H1 (cell line): ENCODE results near the gene NT5M. TPM values are rescaled to one million over a fixed set of nuclear protein-coding genes. Genes with fewer than 3 reads are reported as not detected.

Experiments
- CTCF ChIA-PET: fragments of 300-600 bp; sonication (Branson Sonifier 250); formaldehyde crosslinking; loops from one replicate; lab custom pipeline; 2021; ENCODE audit not compliant: partially characterized antibody; lab: Charles Lee
- POLR2A ChIA-PET: fragments of 300-600 bp; sonication (Branson Sonifier 250); formaldehyde crosslinking; loops from one replicate; lab custom pipeline; 2021; ENCODE audit warnings: inconsistent platforms; ENCODE audit not compliant: partially characterized antibody; lab: Charles Lee
- DNase-seq, 2 experiments: peaks; one replicate each; pipeline versions ENCODE4 v3.0.0 to v3.0.0-alpha.2; 2010 to 2022; ENCODE audit warnings: low spot score in 2 of 2, low read depth in 1 of 2, mixed read lengths in 1 of 2
- FAIRE-seq: peaks from 2 replicates; lab custom pipeline; 2011; peaks lifted over from hg19 to GRCh38; lab: Jason Lieb, UNC
- H2AFZ ChIP-seq: 2 replicates; pipeline ENCODE4 v1.8.1; 2012; ENCODE audit warnings: low read length, inconsistent platforms
- H2AK5ac ChIP-seq: 2 replicates; pipeline ENCODE4 v1.6.1; 2013; ENCODE audit warnings: low read depth, low read length
- H2BK120ac ChIP-seq: replicated peaks from 2 replicates; pipeline ENCODE3; 2013; ENCODE audit warnings: low read depth, low read length, inconsistent platforms
- H2BK12ac ChIP-seq: 2 replicates; pipeline ENCODE4 v1.6.1; 2013; ENCODE audit warnings: low read depth, low read length
- H2BK15ac ChIP-seq: 2 replicates; pipeline ENCODE4 v1.6.1; 2013; ENCODE audit warnings: low read length
- H2BK20ac ChIP-seq: 2 replicates; pipeline ENCODE4 v1.6.1; 2013; ENCODE audit warnings: low read length
- H2BK5ac ChIP-seq: 2 replicates; pipeline ENCODE4 v1.6.1; 2013; ENCODE audit warnings: low read depth, low read length
- H3K14ac ChIP-seq: 2 replicates; pipeline ENCODE4 v1.6.1; 2013; ENCODE audit warnings: inconsistent platforms; ENCODE audit not compliant: insufficient read length
- H3K18ac ChIP-seq: 2 replicates; pipeline ENCODE4 v1.6.1; 2013; ENCODE audit warnings: low read length; ENCODE audit errors: extremely low read depth
- H3K23ac ChIP-seq: 2 replicates; pipeline ENCODE4 v1.6.1; 2013; ENCODE audit warnings: inconsistent platforms; ENCODE audit not compliant: insufficient read length
- H3K23me2 ChIP-seq: 2 replicates; pipeline ENCODE4 v1.6.1; 2013; ENCODE audit warnings: low read depth, low read length
- H3K27ac ChIP-seq: 2 replicates; pipeline ENCODE4 v1.6.1; 2011; ENCODE audit warnings: low read depth, low read length, inconsistent platforms
- H3K27me3 ChIP-seq, 4 experiments: replicated peaks in 1 of 4; 1 replicate in 1 of 4; 2 replicates in 3 of 4; pipeline versions ENCODE4 v1.6.1 to v1.8.1; 2011 to 2013; ENCODE audit warnings: low read length in 3 of 4, mild to moderate bottlenecking in 3 of 4, inconsistent platforms in 2 of 4, mixed read lengths in 2 of 4, moderate library complexity in 1 of 4; ENCODE audit not compliant: control insufficient read depth in 3 of 4, insufficient read depth in 3 of 4; ENCODE audit errors: extremely low read depth in 1 of 4
- H3K36me3 ChIP-seq, 4 experiments: 2 replicates each; pipeline versions ENCODE4 v1.6.1 to v1.8.1; 2011 to 2013; ENCODE audit warnings: mild to moderate bottlenecking in 4 of 4, low read length in 3 of 4, moderate library complexity in 2 of 4, control low read depth in 1 of 4, inconsistent platforms in 1 of 4; ENCODE audit not compliant: insufficient read depth in 4 of 4, control insufficient read depth in 2 of 4
- H3K4ac ChIP-seq: replicated peaks from 2 replicates; pipeline ENCODE3; 2013; ENCODE audit warnings: low read length, low read depth, mixed read lengths, inconsistent platforms; ENCODE audit not compliant: insufficient read length
- H3K4me1 ChIP-seq, 4 experiments: replicated peaks in 1 of 4; 1 replicate in 1 of 4; 2 replicates in 3 of 4; pipeline versions ENCODE4 v1.6.1 to v1.8.1; 2011 to 2013; ENCODE audit warnings: low read length in 3 of 4, inconsistent platforms in 2 of 4, mixed read lengths in 1 of 4; ENCODE audit not compliant: insufficient read depth in 4 of 4, control insufficient read depth in 3 of 4
- H3K4me2 ChIP-seq, 2 experiments: 2 replicates each; pipeline versions ENCODE4 v1.6.1 to v1.8.1; 2011 to 2013; ENCODE audit warnings: low read depth in 2 of 2, low read length in 2 of 2, control low read depth in 1 of 2, inconsistent platforms in 1 of 2, mild to moderate bottlenecking in 1 of 2; ENCODE audit not compliant: insufficient read depth in 1 of 2
- H3K4me3 ChIP-seq, 4 experiments: fragments of 200-600, 300-600 bp in 1 of 4; sonication (generic), shearing (Covaris generic), sonication (Bioruptor Twin) in 1 of 4; 2 replicates each; pipeline versions ENCODE4 v1.5.1 to v1.8.1; 2011 to 2016; ENCODE audit warnings: low read length in 4 of 4, low read depth in 3 of 4, control low read depth in 2 of 4, inconsistent platforms in 2 of 4, mild to moderate bottlenecking in 2 of 4, mixed read lengths in 1 of 4, moderate library complexity in 1 of 4; ENCODE audit not compliant: insufficient read depth in 2 of 4; ENCODE audit errors: extremely low read depth in 1 of 4
- H3K56ac ChIP-seq: replicated peaks from 2 replicates; pipeline ENCODE3; 2013; ENCODE audit warnings: low read depth, mild to moderate bottlenecking, mixed read lengths, low read length, inconsistent platforms; ENCODE audit not compliant: insufficient read length
- H3K79me1 ChIP-seq: 2 replicates; pipeline ENCODE4 v1.6.1; 2013; ENCODE audit warnings: low read depth, low read length, control low read depth
- H3K79me2 ChIP-seq, 2 experiments: 2 replicates each; pipeline versions ENCODE4 v1.6.1 to v1.8.1; 2012 to 2013; ENCODE audit warnings: low read length in 2 of 2, mild to moderate bottlenecking in 2 of 2, inconsistent platforms in 1 of 2; ENCODE audit not compliant: insufficient read depth in 2 of 2, control insufficient read depth in 1 of 2
- H3K9ac ChIP-seq, 4 experiments: replicated peaks in 1 of 4; 1 replicate in 1 of 4; 2 replicates in 3 of 4; pipeline versions ENCODE4 v1.6.1 to v1.8.1; 2011 to 2013; ENCODE audit warnings: low read depth in 3 of 4, low read length in 3 of 4, control low read depth in 2 of 4, mild to moderate bottlenecking in 2 of 4, moderate library complexity in 2 of 4, inconsistent platforms in 1 of 4; ENCODE audit errors: extremely low read depth in 1 of 4
- H3K9me3 ChIP-seq, 2 experiments: 2 replicates each; pipeline versions ENCODE4 v1.6.1 to v1.8.1; 2012 to 2013; ENCODE audit warnings: mild to moderate bottlenecking in 2 of 2, moderate library complexity in 2 of 2, control low read depth in 1 of 2, inconsistent platforms in 1 of 2, low read depth in 1 of 2, low read length in 1 of 2, mixed read lengths in 1 of 2; ENCODE audit not compliant: insufficient read depth in 2 of 2
- H4K20me1 ChIP-seq, 2 experiments: replicated peaks in 1 of 2; 2 replicates each; pipeline versions ENCODE3 to v1.8.1; 2011 to 2013; ENCODE audit warnings: inconsistent platforms in 2 of 2, low read length in 2 of 2, mild to moderate bottlenecking in 1 of 2; ENCODE audit not compliant: insufficient read depth in 2 of 2, control insufficient read depth in 1 of 2
- H4K5ac ChIP-seq: 2 replicates; pipeline ENCODE4 v1.6.1; 2013; ENCODE audit warnings: low read length, low read depth, mixed read lengths, inconsistent platforms; ENCODE audit not compliant: insufficient read length
- H4K8ac ChIP-seq: 2 replicates; pipeline ENCODE4 v1.8.0; 2013; ENCODE audit warnings: mild to moderate bottlenecking, moderate library complexity, low read length, inconsistent platforms; ENCODE audit not compliant: insufficient read depth; ENCODE audit errors: extremely low read depth
- H4K91ac ChIP-seq: replicated peaks from 2 replicates; pipeline ENCODE3; 2013; ENCODE audit warnings: low read length, mixed read lengths, inconsistent platforms; ENCODE audit not compliant: insufficient read length
- ASH2L ChIP-seq: fragments of 200-600, 300-600 bp; sonication (generic); IDR thresholded peaks from one replicate; pipeline ENCODE4 v1.7.1; 2017; ENCODE audit warnings: low read length
- CBX8 ChIP-seq: fragments of 300-800, 300-1000 bp; sonication (generic); IDR thresholded peaks from 2 replicates; pipeline ENCODE4 v1.7.1; 2016; ENCODE audit warnings: low read depth, low read length, borderline replicate concordance
- RBBP5 ChIP-seq: IDR thresholded peaks from 2 replicates; pipeline ENCODE4 v1.7.1; 2012; ENCODE audit warnings: low read depth, mild to moderate bottlenecking, inconsistent platforms, low read length, moderate library complexity, borderline replicate concordance
- SP4 ChIP-seq: IDR thresholded peaks from 2 replicates; pipeline ENCODE4 v1.6.1; 2012; ENCODE audit warnings: low read length, inconsistent platforms
- WGBS, 2 experiments: shearing (Covaris generic) in 1 of 2; methylation state at CpG; one replicate each; pipeline versions ENCODE4 v1.1.6 to v1.1.7; 2013 to 2015; ENCODE audit warnings: low lambda C conversion rate in 2 of 2, mixed read lengths in 2 of 2, inconsistent platforms in 1 of 2, low coverage in 1 of 2, missing lambda C conversion rate in 1 of 2; ENCODE audit not compliant: insufficient replicate concordance in 2 of 2, insufficient coverage in 1 of 2, insufficient read length in 1 of 2; ENCODE audit errors: extremely low coverage in 1 of 2, missing lambda C conversion rate in 1 of 2; 5-methylcytosine and 5-hydroxymethylcytosine counted together
- polyA plus RNA-seq, 7 experiments: library from polyadenylated mRNA; depleted of rRNA in 3 of 7; stranded (reverse) in 5 of 7; unstranded in 2 of 7; fragments of >200 nt in 5 of 7; fragments of 200-250 nt in 2 of 7; gene quantifications; 1 replicate in 5 of 7; 2 replicates in 1 of 7; 4 replicates in 1 of 7; pipeline versions ENCODE4 v1.2.1 to v1.2.3, GENCODE V29; 2011 to 2013; ENCODE audit warnings: missing spikeins in 2 of 7, mixed read lengths in 2 of 7
- total RNA-seq: library from RNA; stranded (reverse); fragmentation: NEBNext Ultra II Directional; extraction: Animal tissue kit (Norgen Biotek cat#: 25700); gene quantifications from 2 replicates; pipeline ENCODE4 v1.2.1, GENCODE V29; 2021

Gene NT5M
- total and polyA plus RNA-seq, 2 of the 8 experiments (the other 6 are each of a cell fraction or from before 2014, with no cell fraction given), result 7.6 to 18.2 TPM

DNA sequence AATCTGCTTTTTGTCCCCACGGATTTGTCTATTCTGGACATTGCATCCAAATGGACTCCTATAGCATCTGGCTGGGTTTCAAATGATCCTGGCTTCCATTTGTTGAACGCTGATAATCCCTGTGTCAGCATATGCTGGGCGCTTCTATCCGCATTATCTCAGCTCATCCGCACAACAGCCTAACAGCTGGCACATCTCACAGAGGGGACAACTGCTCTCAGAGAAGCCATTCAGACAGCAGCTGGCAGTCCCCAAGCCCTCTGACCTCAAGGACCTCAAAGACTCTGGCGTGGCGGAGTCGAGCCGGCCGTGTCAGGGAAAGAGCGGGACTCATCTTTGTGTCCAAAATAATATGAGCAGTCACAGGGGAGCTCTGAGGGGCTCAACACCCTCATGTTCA, 82.3 kb downstream of the NT5M start:
- CTCF ChIA-PET, result interaction anchor here (0.6 to 1.2 kb wide), 8 partner anchors 8 to 561 kb away, joined by 3 to 5 read pairs (median 3); no protein-coding TSS in a partner anchor
- no peak for DNase-seq
- no peak overlapping the region for H3K4ac ChIP-seq
- H3K14ac ChIP-seq, result no peak overlapping the region
- H3K4me3 ChIP-seq, result no peak overlapping the region
- H3K18ac ChIP-seq, result no peak overlapping the region
- H3K23ac ChIP-seq, result no peak overlapping the region
- no peak overlapping the region for H2BK120ac ChIP-seq
- no peak overlapping the region for H2BK15ac ChIP-seq
- no peak overlapping the region for H4K91ac ChIP-seq
- no peak overlapping the region for H2AK5ac ChIP-seq
- H3K9ac ChIP-seq, result no peak overlapping the region
- H4K5ac ChIP-seq, result no peak overlapping the region
- no peaks in the 10 kb centered on the region for H3K79me2 ChIP-seq
- peaks cover 0 to 2% of the 10 kb centered on the region in 2 experiments for H4K20me1 ChIP-seq
- no peaks in the 10 kb centered on the region; the same call in 1 of the 2 replicates for H3K23me2 ChIP-seq
- no peaks in the 10 kb centered on the region for H3K36me3 ChIP-seq
- no peak overlapping the region for H2BK5ac ChIP-seq
- POLR2A ChIA-PET, result no interaction called here
- no peak overlapping the region for H2BK12ac ChIP-seq
- H3K79me1 ChIP-seq, result no peaks in the 10 kb centered on the region
- TF ChIP-seq SP4, result no peak
- no peak for TF ChIP-seq RBBP5
- no peak for TF ChIP-seq CBX8
- TF ChIP-seq ASH2L, result no peak
- no peaks in the 10 kb centered on the region; a peak in 1 of 7 replicates for H3K4me1 ChIP-seq
- no peak for FAIRE-seq
- no peak overlapping the region for H2BK20ac ChIP-seq
- H3K4me2 ChIP-seq, result no peak overlapping the region
- 92% methylated on average over 11 of the region's 11 CpGs; no CpG with 5 or more reads in 1 of the 2 experiments for WGBS, 2 experiments
- H2AFZ ChIP-seq, result no peak overlapping the region
- H3K56ac ChIP-seq, result no peak overlapping the region
- H3K27ac ChIP-seq, result no peak overlapping the region
- no peak overlapping the region for H4K8ac ChIP-seq
- no peaks in the 10 kb centered on the region for H3K9me3 ChIP-seq
- no peaks in the 10 kb centered on the region for H3K27me3 ChIP-seq
